ENCODE data around the gene FAAP100. TPM values are rescaled to one million over a fixed set of nuclear protein-coding genes. Genes with fewer than 3 reads are reported as not detected.

FAAP100 gene
- total RNA-seq, 1 donor from 2014 or later = 64.6 TPM

DNA sequence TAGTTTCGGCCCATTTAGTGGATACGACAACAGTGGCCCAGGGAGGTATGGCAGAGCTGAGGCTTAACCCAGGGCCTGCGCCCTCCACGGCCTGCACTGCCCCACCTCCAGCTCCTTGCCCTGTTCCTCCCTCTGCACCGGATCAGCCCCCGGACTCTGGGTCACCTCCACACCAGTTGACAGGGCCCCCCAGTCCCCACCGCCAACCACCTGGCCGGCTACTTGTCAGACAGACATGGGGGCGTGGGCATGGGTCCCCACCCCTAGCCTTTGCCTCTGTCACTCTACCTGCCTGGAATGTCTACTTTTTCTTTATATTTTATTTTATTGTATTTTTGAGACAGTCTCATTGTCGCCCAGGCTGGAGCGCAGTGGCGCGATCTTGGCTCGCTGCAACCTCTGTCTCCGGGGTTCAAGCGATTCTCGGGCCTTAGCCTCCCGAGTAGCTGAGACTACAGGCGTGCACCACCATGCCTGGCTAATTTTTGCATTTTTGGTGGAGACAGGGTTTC, 36.6 kb downstream of the FAAP100 start:
- H3K4me1 Mint-ChIP-seq (ENCODE audit: unreplicated experiment) = peaks cover 39% of the 10 kb centered on the region
- H3K27ac Mint-ChIP-seq (ENCODE audit: unreplicated experiment) = peak overlapping the region; percentile 88
- H3K27me3 Mint-ChIP-seq (ENCODE audit: unreplicated experiment) = no peaks in the 10 kb centered on the region
- H3K4me3 Mint-ChIP-seq (ENCODE audit: unreplicated experiment) = peak overlapping the region; percentile 86
- DNase-seq (ENCODE audit: extremely low spot score, unreplicated experiment) = no peak
- H3K36me3 Mint-ChIP-seq (ENCODE audit: unreplicated experiment) = peaks cover 16% of the 10 kb centered on the region
- no peaks in the 10 kb centered on the region for H3K9me3 Mint-ChIP-seq (ENCODE audit: unreplicated experiment)
- TF ChIP-seq CTCF (IDR thresholded peaks at IDR 0.05) = no peak

GRCh38 chr17:81514739-81515529, 37.2 kb downstream of the FAAP100 start:
- Mint-ChIP-seq H3K36me3 (ENCODE audit: unreplicated experiment) (peaks cover 22% of the 10 kb centered on the region), H3K27ac (ENCODE audit: unreplicated experiment) (peak overlapping the region; percentile 88), H3K9me3 (ENCODE audit: unreplicated experiment) (no peaks in the 10 kb centered on the region), H3K4me1 (ENCODE audit: unreplicated experiment) (peaks cover 40% of the 10 kb centered on the region), H3K4me3 (ENCODE audit: unreplicated experiment) (peak overlapping the region; percentile 86), H3K27me3 (ENCODE audit: unreplicated experiment) (no peaks in the 10 kb centered on the region)
- DNase-seq (ENCODE audit: extremely low spot score, unreplicated experiment) = no peak
- TF ChIP-seq CTCF (IDR thresholded peaks at IDR 0.05) = no peak

DNA sequence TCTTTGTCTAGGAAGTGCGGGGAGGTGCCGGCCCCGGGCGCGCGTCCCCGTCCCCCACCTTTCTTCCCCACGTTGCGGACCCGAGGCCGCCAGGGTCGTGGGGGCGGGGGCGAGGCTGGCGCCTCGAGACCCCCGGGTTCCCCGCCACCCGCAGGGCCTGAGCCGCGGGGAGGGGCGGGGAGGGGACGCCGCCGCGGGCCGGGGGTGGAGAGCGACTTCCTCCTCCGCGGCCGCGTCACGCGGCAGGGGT, 37.7 kb downstream of the FAAP100 start:
- Mint-ChIP-seq H3K4me1 (ENCODE audit: unreplicated experiment) (peaks cover 45% of the 10 kb centered on the region), H3K36me3 (ENCODE audit: unreplicated experiment) (peaks cover 27% of the 10 kb centered on the region), H3K4me3 (ENCODE audit: unreplicated experiment) (peak overlapping the region; percentile 78), H3K9me3 (ENCODE audit: unreplicated experiment) (no peaks in the 10 kb centered on the region), H3K27me3 (ENCODE audit: unreplicated experiment) (no peaks in the 10 kb centered on the region), H3K27ac (ENCODE audit: unreplicated experiment) (peak overlapping the region; percentile 97)
- DNase-seq (ENCODE audit: extremely low spot score, unreplicated experiment) = no peak
- no peak for TF ChIP-seq CTCF (IDR thresholded peaks at IDR 0.05)

- Mint-ChIP-seq H3K27me3 (ENCODE audit: unreplicated experiment) (no peaks in the 10 kb centered on the region), H3K9me3 (ENCODE audit: unreplicated experiment) (no peaks in the 10 kb centered on the region), H3K27ac (ENCODE audit: unreplicated experiment) (peak overlapping the region; percentile 97), H3K4me1 (ENCODE audit: unreplicated experiment) (peaks cover 50% of the 10 kb centered on the region), H3K36me3 (ENCODE audit: unreplicated experiment) (peaks cover 32% of the 10 kb centered on the region), H3K4me3 (ENCODE audit: unreplicated experiment) (peak overlapping the region; percentile 78)
- no peak for TF ChIP-seq CTCF (IDR thresholded peaks at IDR 0.05)
- DNase-seq (ENCODE audit: extremely low spot score, unreplicated experiment) = no peak
These were observed 38.2 kb downstream of the FAAP100 start for GRCh38 chr17:81513753-81514488.

GRCh38 chr17:81513372-81513752, 38.8 kb downstream of the FAAP100 start:
- DNase-seq (ENCODE audit: extremely low spot score, unreplicated experiment) = no peak

More at GRCh38 chr17:81513372-81513752, 38.8 kb downstream of the FAAP100 start:
- Mint-ChIP-seq H3K9me3 (ENCODE audit: unreplicated experiment) (no peaks in the 10 kb centered on the region), H3K27ac (ENCODE audit: unreplicated experiment) (peak overlapping the region; percentile 97), H3K36me3 (ENCODE audit: unreplicated experiment) (peaks cover 37% of the 10 kb centered on the region), H3K27me3 (ENCODE audit: unreplicated experiment) (no peaks in the 10 kb centered on the region), H3K4me1 (ENCODE audit: unreplicated experiment) (peaks cover 50% of the 10 kb centered on the region), H3K4me3 (ENCODE audit: unreplicated experiment) (peak overlapping the region; percentile 78)
- TF ChIP-seq CTCF (IDR thresholded peaks at IDR 0.05) = no peak

Measured in osteocyte (in vitro differentiated cells).